Osteocyte (in vitro differentiated cells): ENCODE results near the gene PEMT. TPM values are rescaled to one million over a fixed set of nuclear protein-coding genes. Genes with fewer than 3 reads are reported as not detected.

Experiments used
- DNase-seq: peaks from one replicate; pipeline ENCODE4 v3.0.0; 2021; ENCODE audit warnings: mixed read lengths; ENCODE audit not compliant: unreplicated experiment; ENCODE audit errors: extremely low spot score
- H3K27ac Mint-ChIP-seq: one replicate; pipeline ENCODE4 v1.8.0; 2021; ENCODE audit warnings: mild to moderate bottlenecking, mixed read lengths; ENCODE audit not compliant: unreplicated experiment
- H3K27me3 Mint-ChIP-seq: one replicate; pipeline ENCODE4 v1.8.0; 2021; ENCODE audit warnings: mixed read lengths; ENCODE audit not compliant: unreplicated experiment
- H3K36me3 Mint-ChIP-seq: one replicate; pipeline ENCODE4 v1.8.0; 2021; ENCODE audit warnings: mixed read lengths; ENCODE audit not compliant: unreplicated experiment
- H3K4me1 Mint-ChIP-seq: one replicate; pipeline ENCODE4 v1.8.0; 2021; ENCODE audit warnings: mixed read lengths; ENCODE audit not compliant: unreplicated experiment
- H3K4me3 Mint-ChIP-seq: one replicate; pipeline ENCODE4 v1.8.0; 2021; ENCODE audit warnings: mild to moderate bottlenecking, moderate library complexity, mixed read lengths; ENCODE audit not compliant: unreplicated experiment
- H3K9me3 Mint-ChIP-seq: one replicate; pipeline ENCODE4 v1.8.0; 2021; ENCODE audit warnings: mixed read lengths; ENCODE audit not compliant: unreplicated experiment
- CTCF ChIP-seq: fragments of 200-600 bp; sonication (generic); IDR thresholded peaks from 2 replicates; pipeline ENCODE4 v1.5.0; 2021; ENCODE audit warnings: antibody characterized with exemption, mild to moderate bottlenecking, moderate library complexity
- total RNA-seq: library from RNA; stranded (reverse); gene quantifications from 2 replicates; pipeline ENCODE4 v1.2.1, GENCODE V29; 2021

The PEMT gene
- total RNA-seq, 1 donor from 2014 or later = 25.6 TPM

- Mint-ChIP-seq H3K4me1 (peaks cover 14% of the 10 kb centered on the region), H3K4me3 (no peak overlapping the region), H3K27ac (no peak overlapping the region), H3K9me3 (no peaks in the 10 kb centered on the region), H3K27me3 (no peaks in the 10 kb centered on the region), H3K36me3 (no peaks in the 10 kb centered on the region)
- no peak for TF ChIP-seq CTCF
- DNase-seq = no peak
These were observed 81.7 kb downstream of the PEMT start for GRCh38 chr17:17509601-17510425.

GRCh38 chr17:17508646-17509591 is 82.6 kb downstream of the PEMT start:
- H3K27ac Mint-ChIP-seq = no peak overlapping the region
- H3K36me3 Mint-ChIP-seq = no peaks in the 10 kb centered on the region
- TF ChIP-seq CTCF = no peak
- no peaks in the 10 kb centered on the region for H3K9me3 Mint-ChIP-seq
- H3K4me1 Mint-ChIP-seq = peaks cover 14% of the 10 kb centered on the region
- H3K4me3 Mint-ChIP-seq = no peak overlapping the region
- no peaks in the 10 kb centered on the region for H3K27me3 Mint-ChIP-seq
- no peak for DNase-seq

DNA sequence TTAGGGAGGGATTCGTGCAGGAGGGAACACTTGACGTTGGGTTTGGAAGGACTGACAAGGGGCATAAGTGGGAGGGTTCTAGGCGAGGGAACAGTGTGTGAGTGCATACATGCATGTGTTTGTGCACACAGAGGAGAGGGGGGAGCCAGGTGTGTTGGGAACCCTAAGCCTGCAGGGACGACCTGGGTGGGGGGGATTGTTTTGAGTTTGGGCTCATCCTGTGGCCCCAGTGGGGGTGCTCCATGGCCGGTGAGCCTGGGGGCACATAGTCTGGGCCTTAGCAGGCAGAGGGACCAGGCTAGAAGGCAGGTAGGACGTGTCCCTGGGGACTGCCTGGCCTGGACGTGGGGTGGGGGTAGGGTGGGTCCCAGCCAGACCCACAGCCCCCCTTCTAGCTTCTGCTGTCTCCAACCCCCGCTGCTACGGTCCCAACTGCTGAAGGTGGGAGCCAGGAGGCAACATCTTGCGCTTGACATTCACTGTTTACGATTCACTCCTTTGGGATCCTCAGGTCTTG is 83.4 kb downstream of the PEMT start:
- Mint-ChIP-seq H3K27me3 (no peaks in the 10 kb centered on the region), H3K27ac (no peak overlapping the region), H3K4me1 (peaks cover 14% of the 10 kb centered on the region), H3K4me3 (no peak overlapping the region), H3K36me3 (no peaks in the 10 kb centered on the region), H3K9me3 (no peaks in the 10 kb centered on the region)
- no peak for TF ChIP-seq CTCF
- DNase-seq = no peak

- TF ChIP-seq CTCF = no peak
- Mint-ChIP-seq H3K36me3 (no peaks in the 10 kb centered on the region), H3K27me3 (no peaks in the 10 kb centered on the region), H3K4me1 (peaks cover 11% of the 10 kb centered on the region), H3K4me3 (no peak overlapping the region), H3K9me3 (no peaks in the 10 kb centered on the region), H3K27ac (no peak overlapping the region)
- DNase-seq = no peak
These were observed 84.0 kb downstream of the PEMT start for GRCh38 chr17:17507465-17508011.
